OCI-LY3 (cell line): ENCODE results near the gene FAM25A.

Experiments used
- H2AFZ ChIP-seq: fragments of 200-600, 300-600 bp; shearing (Covaris generic); 2 replicates; pipeline ENCODE4 v1.6.0; 2014; ENCODE audit warnings: antibody characterized with exemption, low read depth, low read length
- H3K27ac ChIP-seq: fragments of 200-600, 300-600 bp; sonication (generic); 2 replicates; pipeline ENCODE4 v1.5.1; 2014; ENCODE audit warnings: mild to moderate bottlenecking, low read length, moderate library complexity, mixed read lengths
- H3K27me3 ChIP-seq: fragments of 200-600, 300-600 bp; sonication (generic); 2 replicates; pipeline ENCODE4 v1.6.1; 2014; ENCODE audit warnings: low read depth, low read length, mixed read lengths
- H3K36me3 ChIP-seq: fragments of 200-600, 300-600 bp; sonication (generic); replicated peaks from 2 replicates; pipeline ENCODE3; 2014; ENCODE audit warnings: low read depth, low read length, mixed read lengths
- H3K4me1 ChIP-seq: fragments of 300-600, 200-600 bp; sonication (generic); 2 replicates; pipeline ENCODE4 v1.6.1; 2014; ENCODE audit warnings: low read length, mixed read lengths
- H3K4me2 ChIP-seq: fragments of 200-600, 300-600 bp; sonication (generic); 2 replicates; pipeline ENCODE4 v1.6.1; 2014; ENCODE audit warnings: low read length, mixed read lengths
- H3K4me3 ChIP-seq: fragments of 300-600, 200-600 bp; sonication (generic); 2 replicates; pipeline ENCODE4 v1.5.1; 2014; ENCODE audit warnings: antibody characterized with exemption, mild to moderate bottlenecking, low read length, moderate library complexity
- H3K79me2 ChIP-seq: fragments of 300-600, 200-600 bp; shearing (Covaris generic); 2 replicates; pipeline ENCODE4 v1.6.1; 2014; ENCODE audit warnings: mild to moderate bottlenecking, low read length, mixed read lengths
- H3K9ac ChIP-seq: fragments of 300-600, 200-600 bp; shearing (Covaris generic); 2 replicates; pipeline ENCODE4 v1.6.0; 2014; ENCODE audit warnings: mild to moderate bottlenecking, low read length, moderate library complexity
- H3K9me3 ChIP-seq: fragments of 200-600, 300-600 bp; shearing (Covaris generic); 2 replicates; pipeline ENCODE4 v1.6.1; 2014; ENCODE audit warnings: low read length, mixed read lengths; ENCODE audit not compliant: insufficient read depth
- H4K20me1 ChIP-seq: fragments of 200-600, 300-600 bp; sonication (generic); 2 replicates; pipeline ENCODE4 v1.6.1; 2016; ENCODE audit warnings: low read length, mixed read lengths; ENCODE audit not compliant: insufficient read depth
- EZH2phosphoT487 ChIP-seq: fragments of 200-600 bp; shearing (Covaris generic); IDR thresholded peaks from 2 replicates; pipeline ENCODE4 v1.6.1; 2018; ENCODE audit warnings: antibody characterized with exemption, mixed run types, low read depth
- TF ChIP-seq, protein P1 (sequence below): fragments of 200-600, 300-600 bp; sonication (generic); IDR thresholded peaks from 2 replicates; pipeline ENCODE4 v1.5.1; 2014; ENCODE audit warnings: antibody characterized with exemption, low read length, low read depth

Gene FAM25A

DNA sequence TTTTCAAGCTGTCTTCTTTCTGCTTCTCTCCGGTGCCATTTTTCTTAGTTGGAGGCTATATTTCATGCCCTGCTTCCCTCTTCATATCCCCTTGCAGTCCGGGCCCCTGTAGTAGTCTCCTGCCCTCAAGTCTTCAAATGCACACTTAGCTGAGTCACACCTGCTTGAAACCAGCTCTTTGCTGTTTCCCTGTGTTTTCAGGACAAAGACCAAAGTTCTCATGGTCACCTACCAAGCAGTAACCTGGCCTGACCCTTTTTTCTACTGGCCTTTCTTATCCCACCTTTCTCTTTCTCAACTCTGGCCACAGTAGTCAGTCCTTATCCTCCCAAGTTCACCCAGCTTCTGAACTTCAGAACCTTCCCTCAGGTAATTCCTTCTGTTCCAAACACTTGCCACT lies 46.1 kb downstream of the FAM25A start:
- TF ChIP-seq, protein P1, sequence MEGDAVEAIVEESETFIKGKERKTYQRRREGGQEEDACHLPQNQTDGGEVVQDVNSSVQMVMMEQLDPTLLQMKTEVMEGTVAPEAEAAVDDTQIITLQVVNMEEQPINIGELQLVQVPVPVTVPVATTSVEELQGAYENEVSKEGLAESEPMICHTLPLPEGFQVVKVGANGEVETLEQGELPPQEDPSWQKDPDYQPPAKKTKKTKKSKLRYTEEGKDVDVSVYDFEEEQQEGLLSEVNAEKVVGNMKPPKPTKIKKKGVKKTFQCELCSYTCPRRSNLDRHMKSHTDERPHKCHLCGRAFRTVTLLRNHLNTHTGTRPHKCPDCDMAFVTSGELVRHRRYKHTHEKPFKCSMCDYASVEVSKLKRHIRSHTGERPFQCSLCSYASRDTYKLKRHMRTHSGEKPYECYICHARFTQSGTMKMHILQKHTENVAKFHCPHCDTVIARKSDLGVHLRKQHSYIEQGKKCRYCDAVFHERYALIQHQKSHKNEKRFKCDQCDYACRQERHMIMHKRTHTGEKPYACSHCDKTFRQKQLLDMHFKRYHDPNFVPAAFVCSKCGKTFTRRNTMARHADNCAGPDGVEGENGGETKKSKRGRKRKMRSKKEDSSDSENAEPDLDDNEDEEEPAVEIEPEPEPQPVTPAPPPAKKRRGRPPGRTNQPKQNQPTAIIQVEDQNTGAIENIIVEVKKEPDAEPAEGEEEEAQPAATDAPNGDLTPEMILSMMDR = no peak
- no peak for TF ChIP-seq EZH2phosphoT487
- Histone ChIP-seq H3K27ac (no peak overlapping the region), H2AFZ (no peak overlapping the region)

DNA sequence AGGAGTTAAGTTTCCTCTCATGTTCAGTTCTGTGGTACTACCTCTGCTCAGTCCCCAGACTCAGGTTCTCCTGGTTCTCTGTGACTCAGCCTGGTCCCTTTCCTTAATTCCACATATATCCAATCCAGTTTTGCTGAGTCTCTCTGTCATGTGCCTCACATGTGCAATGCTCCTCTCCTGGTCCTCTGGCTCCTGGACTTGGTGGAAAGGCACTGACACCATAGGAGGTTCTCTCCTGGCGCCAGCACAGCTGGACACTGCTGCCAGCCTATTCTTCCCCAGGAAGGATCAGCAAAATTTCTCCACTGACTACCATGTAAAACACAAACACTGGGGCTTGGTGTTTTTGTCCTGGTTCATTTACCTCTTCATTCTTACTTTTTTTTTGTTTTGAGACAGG lies 46.8 kb downstream of the FAM25A start:
- Histone ChIP-seq H3K9me3 (no peaks in the 10 kb centered on the region), H3K4me1 (peaks cover 10% of the 10 kb centered on the region), H2AFZ (no peak overlapping the region), H3K36me3 (peaks cover 28% of the 10 kb centered on the region), H3K79me2 (no peaks in the 10 kb centered on the region), H4K20me1 (no peaks in the 10 kb centered on the region; the same call in 1 of the 2 replicates), H3K4me3 (no peak overlapping the region), H3K27ac (no peak overlapping the region), H3K4me2 (no peak overlapping the region), H3K27me3 (no peaks in the 10 kb centered on the region), H3K9ac (no peak overlapping the region)
- no peak for TF ChIP-seq EZH2phosphoT487
- TF ChIP-seq, protein P1 = no peak

More for the DNA sequence above, 46.1 kb downstream of the FAM25A start:
- Histone ChIP-seq H3K4me1 (peaks cover 10% of the 10 kb centered on the region), H4K20me1 (no peaks in the 10 kb centered on the region; the same call in 1 of the 2 replicates), H3K4me3 (no peak overlapping the region), H3K9me3 (no peaks in the 10 kb centered on the region), H3K79me2 (no peaks in the 10 kb centered on the region), H3K4me2 (no peak overlapping the region), H3K27me3 (no peaks in the 10 kb centered on the region), H3K36me3 (peaks cover 28% of the 10 kb centered on the region), H3K9ac (no peak overlapping the region)

DNA sequence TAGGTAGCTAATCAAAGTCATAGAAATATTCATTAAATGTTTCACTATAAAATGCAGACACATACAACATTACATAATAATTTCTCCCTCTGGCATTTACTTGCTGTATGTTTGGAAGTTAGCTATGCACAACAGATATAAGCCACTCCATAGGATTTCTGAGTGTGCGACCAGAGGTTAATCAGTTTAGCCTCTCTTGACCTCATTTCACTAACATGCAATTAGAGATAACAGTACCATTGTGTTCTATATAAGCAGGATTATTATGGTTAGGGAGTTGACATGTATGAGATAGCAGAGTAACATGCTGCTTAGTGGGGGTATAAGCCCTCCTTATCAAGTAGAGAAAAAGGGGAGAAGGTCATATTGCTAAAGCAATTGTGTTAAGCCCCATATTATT lies 48.2 kb downstream of the FAM25A start:
- Histone ChIP-seq H2AFZ (no peak overlapping the region), H3K36me3 (peaks cover 25% of the 10 kb centered on the region), H4K20me1 (no peaks in the 10 kb centered on the region; the same call in 1 of the 2 replicates), H3K79me2 (no peaks in the 10 kb centered on the region), H3K4me2 (no peak overlapping the region), H3K27ac (no peak overlapping the region), H3K9ac (no peak overlapping the region), H3K4me3 (no peak overlapping the region), H3K9me3 (no peaks in the 10 kb centered on the region), H3K4me1 (peaks cover 10% of the 10 kb centered on the region), H3K27me3 (no peaks in the 10 kb centered on the region)
- no peak for TF ChIP-seq EZH2phosphoT487
- TF ChIP-seq, protein P1 = no peak

DNA sequence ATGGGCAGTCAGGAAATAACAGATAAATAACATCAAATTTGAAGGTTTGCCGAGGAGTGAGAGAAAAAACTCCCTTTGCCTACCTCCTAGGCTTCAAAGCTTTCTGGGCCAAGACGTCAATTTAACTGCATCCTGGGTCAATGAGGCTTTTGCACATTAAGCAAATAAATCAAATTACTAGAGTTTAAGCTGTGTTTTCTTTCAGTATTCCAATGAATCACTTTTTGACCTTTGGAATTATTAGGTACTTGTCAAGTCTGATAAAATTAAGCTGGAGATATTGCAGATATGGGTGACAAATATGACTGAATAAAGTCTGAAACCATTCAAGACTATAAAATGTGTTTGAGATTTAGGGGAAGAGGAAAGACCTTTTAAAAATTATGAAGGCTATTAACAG lies 52.4 kb downstream of the FAM25A start:
- Histone ChIP-seq H3K9me3 (no peaks in the 10 kb centered on the region), H3K4me2 (no peak overlapping the region), H2AFZ (no peak overlapping the region), H3K27me3 (no peaks in the 10 kb centered on the region), H3K79me2 (no peaks in the 10 kb centered on the region), H3K27ac (no peak overlapping the region), H3K36me3 (peaks cover 3% of the 10 kb centered on the region), H3K9ac (no peak overlapping the region), H3K4me1 (no peaks in the 10 kb centered on the region), H4K20me1 (no peaks in the 10 kb centered on the region; the same call in 1 of the 2 replicates), H3K4me3 (no peak overlapping the region)
- TF ChIP-seq EZH2phosphoT487 = no peak
- TF ChIP-seq, protein P1 = no peak
